ENCODE results near the gene MET.
"Not testable (repeated sequence)": the region's sequence is repeated elsewhere in the genome, so short reads cannot be mapped to it uniquely, and the experiment has no call there.

The MET gene

DNA sequence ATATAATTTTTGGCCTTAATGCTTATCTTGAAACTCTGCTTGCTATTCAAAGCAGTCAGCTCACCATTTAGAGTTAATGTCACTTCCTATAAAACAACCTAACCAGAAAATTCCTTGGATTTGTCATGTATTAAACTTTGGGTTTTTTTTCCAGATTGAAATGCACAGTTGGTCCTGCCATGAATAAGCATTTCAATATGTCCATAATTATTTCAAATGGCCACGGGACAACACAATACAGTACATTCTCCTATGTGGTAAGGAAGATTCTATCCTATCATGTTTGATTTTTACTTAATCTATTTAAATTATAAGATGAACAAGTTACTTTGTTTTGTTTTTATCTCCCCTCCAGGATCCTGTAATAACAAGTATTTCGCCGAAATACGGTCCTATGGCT lies 85.3 kb downstream of the MET start:
- DNase-seq, result no peak
- Histone ChIP-seq H3K27me3 (ENCODE audit: insufficient read depth, low read depth, severe bottlenecking) (no peaks in the 10 kb centered on the region), H3K36me3 (no peaks in the 10 kb centered on the region), H3K27ac (no peak overlapping the region), H3K9me3 (ENCODE audit: severe bottlenecking) (no peaks in the 10 kb centered on the region), H3K4me3 (ENCODE audit: low read depth, low read length) (no peak overlapping the region)
- no peak for TF ChIP-seq CTCF (IDR thresholded peaks at IDR 0.05; ENCODE audit: low read depth, low read length)

DNA sequence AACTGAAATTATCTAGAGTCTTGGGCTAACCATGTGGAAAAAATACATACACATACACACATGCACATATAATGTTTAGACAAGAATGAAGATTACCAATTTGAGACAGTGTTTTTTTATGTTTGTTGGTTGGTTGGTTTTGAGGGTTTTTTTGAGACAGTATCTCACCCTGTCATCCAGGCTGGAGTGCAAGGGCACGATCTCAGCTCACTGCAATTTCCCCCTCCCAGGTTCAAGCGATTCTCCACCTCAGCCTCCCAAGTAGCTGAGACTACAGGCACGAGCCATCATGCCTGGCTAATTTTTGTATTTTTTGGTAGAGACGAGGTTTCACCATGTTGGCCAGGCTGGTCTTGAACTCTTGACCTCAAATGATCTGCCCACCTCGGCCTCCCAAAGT lies 87.6 kb downstream of the MET start:
- H3K27ac ChIP-seq; H3K27me3 ChIP-seq (ENCODE audit: insufficient read depth, low read depth, severe bottlenecking); DNase-seq; H3K36me3 ChIP-seq; H3K9me3 ChIP-seq (ENCODE audit: severe bottlenecking); H3K4me3 ChIP-seq (ENCODE audit: low read depth, low read length): not testable (repeated sequence)

- Histone ChIP-seq H3K27me3 (ENCODE audit: insufficient read depth, low read depth, severe bottlenecking) (no peaks in the 10 kb centered on the region), H3K9me3 (ENCODE audit: severe bottlenecking) (no peaks in the 10 kb centered on the region), H3K4me3 (ENCODE audit: low read depth, low read length) (no peak overlapping the region), H3K36me3 (no peaks in the 10 kb centered on the region), H3K27ac (peak overlapping the region; percentile 35; the same call in 1 of the 2 replicates)
- TF ChIP-seq CTCF (IDR thresholded peaks at IDR 0.05; ENCODE audit: low read depth, low read length), result no peak
- peak; percentile 27 for DNase-seq
Observed at GRCh38 chr7:116762971-116763370, 91.0 kb downstream of the MET start.

- no peaks in the 10 kb centered on the region for H3K36me3 ChIP-seq
- TF ChIP-seq CTCF (IDR thresholded peaks at IDR 0.05; ENCODE audit: low read depth, low read length), result no peak
Observed at GRCh38 chr7:116763647-116764046, 91.7 kb downstream of the MET start.

GRCh38 chr7:116766881-116767280 lies 94.9 kb downstream of the MET start:
- no peak for TF ChIP-seq CTCF (IDR thresholded peaks at IDR 0.05; ENCODE audit: low read depth, low read length)
- H3K27me3 ChIP-seq (ENCODE audit: insufficient read depth, low read depth, severe bottlenecking), result no peaks in the 10 kb centered on the region
- DNase-seq, result no peak
- no peak overlapping the region for H3K27ac ChIP-seq
- H3K9me3 ChIP-seq (ENCODE audit: severe bottlenecking), result no peaks in the 10 kb centered on the region
- H3K4me3 ChIP-seq (ENCODE audit: low read depth, low read length), result no peak overlapping the region
- H3K36me3 ChIP-seq, result no peaks in the 10 kb centered on the region

More at GRCh38 chr7:116763647-116764046, 91.7 kb downstream of the MET start:
- no peak for DNase-seq
- no peak overlapping the region for H3K4me3 ChIP-seq (ENCODE audit: low read depth, low read length)
- no peak overlapping the region for H3K27ac ChIP-seq
- H3K27me3 ChIP-seq (ENCODE audit: insufficient read depth, low read depth, severe bottlenecking), result no peaks in the 10 kb centered on the region
- H3K9me3 ChIP-seq (ENCODE audit: severe bottlenecking), result no peaks in the 10 kb centered on the region

GRCh38 chr7:116769546-116769945 lies 97.5 kb downstream of the MET start:
- no peak overlapping the region for H3K4me3 ChIP-seq (ENCODE audit: low read depth, low read length)
- DNase-seq, result no peak
- H3K9me3 ChIP-seq (ENCODE audit: severe bottlenecking), result no peaks in the 10 kb centered on the region
- H3K27me3 ChIP-seq (ENCODE audit: insufficient read depth, low read depth, severe bottlenecking), result no peaks in the 10 kb centered on the region
- H3K27ac ChIP-seq, result no peak overlapping the region
- no peak for TF ChIP-seq CTCF (IDR thresholded peaks at IDR 0.05; ENCODE audit: low read depth, low read length)
- no peaks in the 10 kb centered on the region for H3K36me3 ChIP-seq
